K562 (cell line): ENCODE data around the gene ARHGAP22. TPM values are rescaled to one million over a fixed set of nuclear protein-coding genes. Genes with fewer than 3 reads are reported as not detected.

ENCODE experiments used
- ATAC-seq: fragments of 200-7000 bp; cut with Tn5 transposase; 3 replicates; pipeline ENCODE4 v1.9.1; 2020; ENCODE audit warnings: moderate library complexity
- BruUV-seq: library from RNA; stranded (reverse); fragments of 400-500 nt; replicated peaks from 2 replicates; lab custom pipeline; 2021; lab: Mats Ljungman, UMichigan
- CTCF ChIA-PET: fragments of 300-600 bp; formaldehyde crosslinking; extraction: SDS; loops from one replicate; lab custom pipeline; 2021; ENCODE audit warnings: low intra/inter-chr PET ratio; lab: Yijun Ruan, JAX
- POLR2A ChIA-PET: fragments of 300-600, 350-650 bp; sonication (Branson Sonifier 250); formaldehyde crosslinking; extraction: SDS; loops from one replicate; lab custom pipeline; 2021; ENCODE audit warnings: antibody characterized with exemption, inconsistent platforms; lab: Yijun Ruan, JAX
- DNase-seq, 4 experiments: peaks; one replicate each; pipeline versions ENCODE4 v3.0.0 to v3.0.0-alpha.2; 2011 to 2018; ENCODE audit warnings: low spot score in 3 of 4, mixed read lengths in 3 of 4; ENCODE audit errors: extremely low read depth in 1 of 4
- FAIRE-seq: peaks from 2 replicates; lab custom pipeline; 2011; peaks lifted over from hg19 to GRCh38; lab: Jason Lieb, UNC
- H2AFZ ChIP-seq: 2 replicates; pipeline ENCODE4 v1.6.0; 2011; ENCODE audit warnings: low read depth, low read length, control low read depth, inconsistent platforms
- H3K27ac ChIP-seq: fragments of 200-600 bp; 3 replicates; pipeline ENCODE4 v1.8.0; 2011; ENCODE audit warnings: low read depth, mild to moderate bottlenecking, control low read depth, inconsistent platforms, low read length, moderate library complexity, mixed read lengths; ENCODE audit errors: extremely low read depth
- H3K27me3 ChIP-seq, 2 experiments: fragments of 300-600 bp in 1 of 2; 2 replicates in 1 of 2; 3 replicates in 1 of 2; pipeline versions ENCODE4 v1.6.0 to v1.8.0; 2011; ENCODE audit warnings: inconsistent platforms in 2 of 2, low read length in 2 of 2, mild to moderate bottlenecking in 1 of 2, mixed read lengths in 1 of 2, moderate library complexity in 1 of 2; ENCODE audit not compliant: control insufficient read depth in 2 of 2, insufficient read depth in 2 of 2
- H3K36me3 ChIP-seq: fragments of 300-600 bp; 3 replicates; pipeline ENCODE4 v1.8.0; 2011; ENCODE audit warnings: mild to moderate bottlenecking, low read length, inconsistent platforms; ENCODE audit not compliant: control insufficient read depth, insufficient read depth
- H3K4me1 ChIP-seq, 2 experiments: fragments of 200-600 bp in 1 of 2; replicated peaks in 1 of 2; 2 replicates in 1 of 2; 3 replicates in 1 of 2; pipeline versions ENCODE4 v1.5.1 to v1.8.0; 2011; ENCODE audit warnings: inconsistent platforms in 2 of 2, low read length in 2 of 2, mild to moderate bottlenecking in 1 of 2, mixed read lengths in 1 of 2, moderate library complexity in 1 of 2; ENCODE audit not compliant: control insufficient read depth in 2 of 2, insufficient read depth in 2 of 2
- H3K4me2 ChIP-seq: 2 replicates; pipeline ENCODE4 v1.6.1; 2011; ENCODE audit warnings: low read length, control low read depth, inconsistent platforms, mixed read lengths; ENCODE audit not compliant: insufficient read depth
- H3K4me3 ChIP-seq: fragments of 200-600 bp; sonication (generic), shearing (Covaris generic); 2 replicates; pipeline ENCODE4 v1.5.1; 2016; ENCODE audit warnings: control low read depth, inconsistent platforms
- H3K79me2 ChIP-seq: fragments of 200-600 bp; 3 replicates; pipeline ENCODE4 v1.8.0; 2011; ENCODE audit warnings: low read length, inconsistent platforms; ENCODE audit not compliant: control insufficient read depth, insufficient read depth
- H3K9ac ChIP-seq, 2 experiments: 2 replicates each; pipeline versions ENCODE4 v1.6.0 to v1.6.1; 2011; ENCODE audit warnings: low read depth in 2 of 2, low read length in 2 of 2, control low read depth in 1 of 2, inconsistent platforms in 1 of 2, mild to moderate bottlenecking in 1 of 2, mixed read lengths in 1 of 2; ENCODE audit not compliant: insufficient read depth in 1 of 2
- H3K9me1 ChIP-seq: one replicate; pipeline ENCODE4 v1.6.0; 2011; ENCODE audit warnings: inconsistent platforms, mild to moderate bottlenecking, low read length, moderate library complexity; ENCODE audit not compliant: control insufficient read depth, insufficient read depth
- H3K9me3 ChIP-seq: replicated peaks from 2 replicates; pipeline ENCODE4 v1.5.1; 2011; ENCODE audit warnings: low read depth, low read length, inconsistent platforms; ENCODE audit not compliant: control insufficient read depth, insufficient read depth
- H4K20me1 ChIP-seq: replicated peaks from 2 replicates; pipeline ENCODE4 v1.6.1; 2011; ENCODE audit warnings: low read length, inconsistent platforms, mixed read lengths; ENCODE audit not compliant: control insufficient read depth, insufficient read depth
- JUN ChIP-seq, 2 experiments: sonication (generic) in 1 of 2; formaldehyde crosslinking in 1 of 2; IDR thresholded peaks; 2 replicates each; pipeline versions ENCODE4 v1.6.1 to v1.8.0; 2012 to 2022; ENCODE audit warnings: borderline replicate concordance in 2 of 2, mild to moderate bottlenecking in 2 of 2, improper control_type of control experiment in 1 of 2, low read depth in 1 of 2, low read length in 1 of 2, missing genetic modification reagents in 1 of 2
- KDM4B ChIP-seq, 2 experiments: fragments of 450-650 bp in 1 of 2; sonication (generic) in 1 of 2; IDR thresholded peaks; 2 replicates each; pipeline ENCODE4 v1.6.1; 2016 to 2017; ENCODE audit warnings: borderline replicate concordance in 2 of 2, antibody characterized with exemption in 1 of 2, low read depth in 1 of 2, mild to moderate bottlenecking in 1 of 2
- MEF2A ChIP-seq: IDR thresholded peaks from 2 replicates; pipeline ENCODE4 v1.6.1; 2011; ENCODE audit warnings: low read depth, mild to moderate bottlenecking, low read length, moderate library complexity; ENCODE audit not compliant: control insufficient read depth
- MXD1 ChIP-seq: fragments of 250-450 bp; sonication (Bioruptor Pico); IDR thresholded peaks from 2 replicates; pipeline ENCODE4 v1.8.0; 2021; ENCODE audit warnings: borderline replicate concordance, mild to moderate bottlenecking, moderate library complexity; ENCODE audit not compliant: poor library complexity, severe bottlenecking
- NR2C1 ChIP-seq, 2 experiments: fragments of 450-650 bp; IDR thresholded peaks; 2 replicates each; pipeline ENCODE4 v1.6.1; 2017; ENCODE audit warnings: mild to moderate bottlenecking in 2 of 2, antibody characterized with exemption in 1 of 2, inconsistent platforms in 1 of 2, missing compliant biosample characterization in 1 of 2, missing genetic modification characterization in 1 of 2
- PCBP2 ChIP-seq: fragments of 200-400 bp; formaldehyde crosslinking; IDR thresholded peaks from 2 replicates; pipeline ENCODE4 v1.6.1; 2018; ENCODE audit warnings: low read length, low read depth, mild to moderate bottlenecking, moderate library complexity; ENCODE audit not compliant: poor library complexity, severe bottlenecking
- PREB ChIP-seq: sonication (generic); formaldehyde crosslinking; IDR thresholded peaks from 2 replicates; pipeline ENCODE4 v1.8.1; 2023; ENCODE audit warnings: mild to moderate bottlenecking, missing genetic modification reagents
- STAG1 ChIP-seq: sonication (generic); formaldehyde crosslinking; IDR thresholded peaks from 2 replicates; pipeline ENCODE4 v1.5.0; 2020; ENCODE audit warnings: missing genetic modification reagents, borderline replicate concordance
- YY1 ChIP-seq, 3 experiments: IDR thresholded peaks; 2 replicates each; pipeline ENCODE4 v1.6.1; 2011; ENCODE audit warnings: low read length in 2 of 3, mild to moderate bottlenecking in 2 of 3, moderate library complexity in 2 of 3, borderline replicate concordance in 1 of 3, control low read depth in 1 of 3, low read depth in 1 of 3; ENCODE audit not compliant: insufficient read depth in 3 of 3, insufficient replicate concordance in 2 of 3, control insufficient read depth in 1 of 3, insufficient read length in 1 of 3; ENCODE audit errors: extremely low read depth in 1 of 3
- ZBTB2 ChIP-seq: fragments of 450-650 bp; IDR thresholded peaks from 2 replicates; pipeline ENCODE4 v1.6.1; 2016; ENCODE audit warnings: antibody characterized with exemption
- ZNF444 ChIP-seq: fragments of 250-450 bp; sonication (Bioruptor Pico); IDR thresholded peaks from 2 replicates; pipeline ENCODE4 v1.4.0; 2020; ENCODE audit warnings: mild to moderate bottlenecking, moderate library complexity
- ZNF561 ChIP-seq: fragments of 450-650 bp; formaldehyde crosslinking; conservative IDR thresholded peaks from 2 replicates; pipeline ENCODE4 v1.4.0; 2020; ENCODE audit warnings: mild to moderate bottlenecking, moderate library complexity
- ZNF778 ChIP-seq: fragments of 450-650 bp; formaldehyde crosslinking; IDR thresholded peaks from 2 replicates; pipeline ENCODE4 v1.4.0; 2020; ENCODE audit warnings: mild to moderate bottlenecking, moderate library complexity
- WGBS: fragments of 100-300 bp; shearing (Covaris generic); methylation state at CpG from one replicate; pipeline ENCODE4 v1.1.6; 2016; ENCODE audit warnings: low coverage, mixed read lengths; ENCODE audit not compliant: insufficient coverage; ENCODE audit errors: missing lambda C conversion rate; 5-methylcytosine and 5-hydroxymethylcytosine counted together
- in situ Hi-C: fragments of 300-500 bp; cut with MboI; formaldehyde crosslinking; loops from 4 replicates; pipeline ENCODE4 v1.15.0; 2018; ENCODE audit warnings: inconsistent platforms, mixed read lengths
- intact Hi-C: fragments of 100-400 bp; cut with micrococcal nuclease; formaldehyde crosslinking; loops from 2 replicates; pipeline ENCODE4 v1.14.2; 2022
- polyA plus RNA-seq, 8 experiments: library from polyadenylated mRNA; depleted of rRNA in 4 of 8; stranded (reverse) in 5 of 8; unstranded in 3 of 8; fragments of >200 nt; fragmentation: Nextera tagmentation in 2 of 8; fragmentation: Illumina TruSeq in 1 of 8; extraction: Ambion mirVana in 2 of 8; extraction: Trizol in 1 of 8; gene quantifications; 2 replicates each; pipeline versions ENCODE4 v1.2.1 to v1.2.3, GENCODE V29; 2011 to 2014; ENCODE audit warnings: inconsistent platforms in 1 of 8, missing spikeins in 1 of 8
- total RNA-seq, 7 experiments: library from RNA; depleted of rRNA in 6 of 7; stranded (reverse); fragments of >200 nt in 6 of 7; fragmentation: Illumina TruSeq in 2 of 7; extraction: Trizol in 2 of 7; gene quantifications; 2 replicates each; pipeline versions ENCODE4 v1.2.1 to v1.2.3, GENCODE V29; 2011 to 2021; ENCODE audit warnings: low replicate concordance in 1 of 7
- TF ChIP-seq, protein P1 (sequence below): fragments of 450-650 bp; formaldehyde crosslinking; IDR thresholded peaks from 2 replicates; pipeline ENCODE4 v1.4.0; 2022; ENCODE audit warnings: missing genetic modification characterization

ARHGAP22 gene
- total and polyA plus RNA-seq, 9 of the 15 experiments (the other 6 are each of a cell fraction or from before 2014, with no cell fraction given): 1.3 to 28.1 (median 12.7) TPM

GRCh38 chr10:48526011-48526821 is 78.7 kb downstream of the ARHGAP22 start:
- H3K36me3 ChIP-seq: no peaks in the 10 kb centered on the region
- no peak overlapping the region for H3K4me2 ChIP-seq
- DNase-seq: no peak
- intact Hi-C loops: no loop called here
- POLR2A ChIA-PET: no interaction called here
- 13% methylated on average over 14 of the region's 14 CpGs for WGBS
- peak overlapping the region; percentile 36; the same call in 1 of the 3 replicates for H3K27ac ChIP-seq
- peak overlapping the region; percentile 2 to 13; a peak in 2 of 4 replicates for H3K9ac ChIP-seq
- H3K9me1 ChIP-seq: no peaks in the 10 kb centered on the region
- peaks cover 27% of the 10 kb centered on the region for H3K79me2 ChIP-seq
- H3K4me1 ChIP-seq: peaks cover 6 to 27% of the 10 kb centered on the region in 2 experiments; a peak in 3 of 5 replicates
- in situ Hi-C loops: no loop called here
- CTCF ChIA-PET: no interaction called here
- no peak overlapping the region for H3K4me3 ChIP-seq
- no peaks in the 10 kb centered on the region for H3K9me3 ChIP-seq
- H4K20me1 ChIP-seq: no peaks in the 10 kb centered on the region
- FAIRE-seq: peak; percentile 46
- no peak for ATAC-seq
- 0 out of 5 replicates have a peak, but pooled peaks cover 0 to 4% of the 10 kb centered on the region in 2 experiments for H3K27me3 ChIP-seq
- peak overlapping the region; percentile 71 for H2AFZ ChIP-seq
- BruUV-seq: no TSS peak
- TF ChIP-seq, protein P1, sequence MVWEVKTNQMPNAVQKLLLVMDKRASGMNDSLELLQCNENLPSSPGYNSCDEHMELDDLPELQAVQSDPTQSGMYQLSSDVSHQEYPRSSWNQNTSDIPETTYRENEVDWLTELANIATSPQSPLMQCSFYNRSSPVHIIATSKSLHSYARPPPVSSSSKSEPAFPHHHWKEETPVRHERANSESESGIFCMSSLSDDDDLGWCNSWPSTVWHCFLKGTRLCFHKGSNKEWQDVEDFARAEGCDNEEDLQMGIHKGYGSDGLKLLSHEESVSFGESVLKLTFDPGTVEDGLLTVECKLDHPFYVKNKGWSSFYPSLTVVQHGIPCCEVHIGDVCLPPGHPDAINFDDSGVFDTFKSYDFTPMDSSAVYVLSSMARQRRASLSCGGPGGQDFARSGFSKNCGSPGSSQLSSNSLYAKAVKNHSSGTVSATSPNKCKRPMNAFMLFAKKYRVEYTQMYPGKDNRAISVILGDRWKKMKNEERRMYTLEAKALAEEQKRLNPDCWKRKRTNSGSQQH (CRISPR knock-in tag): no peak
- TF ChIP-seq ZNF778 (CRISPR knock-in tag) (no peak), STAG1 (CRISPR knock-in tag) (no peak), JUN (IDR thresholded peaks at IDR 0.05; ENCODE audit: borderline replicate concordance, low read depth, low read length) (no peak), JUN (CRISPR knock-in tag; IDR thresholded peaks at IDR 0.05; ENCODE audit: borderline replicate concordance) (no peak), MXD1 (CRISPR knock-in tag) (no peak), ZNF444 (no peak), NR2C1 (IDR thresholded peaks at IDR 0.05) (no peak), NR2C1 (tag; IDR thresholded peaks at IDR 0.05) (no peak), PCBP2 (no peak), YY1 (IDR thresholded peaks at IDR 0.05; ENCODE audit: borderline replicate concordance in 1 of 3, control insufficient read depth in 1 of 3, extremely low read depth in 1 of 3, insufficient read depth in 3 of 3, insufficient read length in 1 of 3, insufficient replicate concordance in 2 of 3, low read depth in 1 of 3, low read length in 2 of 3) (peak in 1 of 3 experiments; percentile 65), KDM4B (IDR thresholded peaks at IDR 0.05; ENCODE audit: borderline replicate concordance in 2 of 2, low read depth in 1 of 2) (no peak), ZBTB2 (no peak), PREB (CRISPR knock-in tag) (no peak), ZNF561 (CRISPR knock-in tag) (no peak), MEF2A (no peak)
